ENCODE measurements around the gene MCC.

MCC gene

GRCh38 chr5:113145757-113146387 lies 342.4 kb downstream of the MCC start:
- H3K4me3 ChIP-seq (ENCODE audit: low read depth, low read length), result no peak overlapping the region
- TF ChIP-seq, protein P1, sequence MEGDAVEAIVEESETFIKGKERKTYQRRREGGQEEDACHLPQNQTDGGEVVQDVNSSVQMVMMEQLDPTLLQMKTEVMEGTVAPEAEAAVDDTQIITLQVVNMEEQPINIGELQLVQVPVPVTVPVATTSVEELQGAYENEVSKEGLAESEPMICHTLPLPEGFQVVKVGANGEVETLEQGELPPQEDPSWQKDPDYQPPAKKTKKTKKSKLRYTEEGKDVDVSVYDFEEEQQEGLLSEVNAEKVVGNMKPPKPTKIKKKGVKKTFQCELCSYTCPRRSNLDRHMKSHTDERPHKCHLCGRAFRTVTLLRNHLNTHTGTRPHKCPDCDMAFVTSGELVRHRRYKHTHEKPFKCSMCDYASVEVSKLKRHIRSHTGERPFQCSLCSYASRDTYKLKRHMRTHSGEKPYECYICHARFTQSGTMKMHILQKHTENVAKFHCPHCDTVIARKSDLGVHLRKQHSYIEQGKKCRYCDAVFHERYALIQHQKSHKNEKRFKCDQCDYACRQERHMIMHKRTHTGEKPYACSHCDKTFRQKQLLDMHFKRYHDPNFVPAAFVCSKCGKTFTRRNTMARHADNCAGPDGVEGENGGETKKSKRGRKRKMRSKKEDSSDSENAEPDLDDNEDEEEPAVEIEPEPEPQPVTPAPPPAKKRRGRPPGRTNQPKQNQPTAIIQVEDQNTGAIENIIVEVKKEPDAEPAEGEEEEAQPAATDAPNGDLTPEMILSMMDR (IDR thresholded peaks at IDR 0.05; ENCODE audit: borderline replicate concordance, insufficient read depth, low read depth, low read length), result no peak

GRCh38 chr5:113142186-113142585 lies 346.1 kb downstream of the MCC start:
- TF ChIP-seq, protein P1 (IDR thresholded peaks at IDR 0.05; ENCODE audit: borderline replicate concordance, insufficient read depth, low read depth, low read length), result no peak

DNA sequence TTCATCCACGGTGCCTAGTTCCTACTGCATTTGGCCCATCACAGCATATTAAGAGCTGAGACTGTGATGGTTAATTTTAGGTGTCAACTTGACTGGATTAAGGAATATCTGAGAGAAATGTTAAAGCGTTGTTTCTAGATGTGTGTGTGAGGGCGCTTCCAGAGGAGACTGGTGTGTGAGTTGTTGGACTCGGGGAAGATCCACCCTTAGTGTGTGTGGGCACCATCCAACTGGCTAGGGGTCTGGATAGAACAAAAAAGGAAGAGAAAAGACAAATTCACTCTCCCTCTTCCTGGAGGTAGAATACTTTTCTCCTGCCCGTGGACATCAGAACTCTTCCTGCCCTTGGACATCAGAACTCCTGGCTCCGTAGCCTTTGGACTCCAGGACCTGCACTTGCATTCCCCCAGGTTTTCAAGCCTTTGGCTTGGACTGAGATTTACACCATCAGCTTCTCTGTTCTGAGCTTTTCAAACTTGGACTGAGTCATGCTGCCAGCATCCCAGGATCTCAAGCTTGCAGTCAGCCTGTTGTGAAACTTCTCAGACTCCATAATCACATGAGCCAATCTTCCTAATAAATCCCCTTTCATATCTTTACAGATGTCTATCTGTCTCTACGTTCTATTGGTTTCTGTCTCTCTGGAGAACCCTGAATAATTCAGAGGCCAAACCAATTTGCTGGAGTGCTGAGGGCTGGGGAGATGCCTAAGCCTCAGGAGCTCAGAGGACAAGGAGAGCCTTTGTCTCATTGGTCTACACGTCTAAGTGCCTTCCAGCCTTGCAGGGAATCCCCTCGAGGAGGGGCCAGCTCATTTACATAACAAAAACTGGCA lies 347.2 kb downstream of the MCC start:
- no peak overlapping the region for H3K4me3 ChIP-seq (ENCODE audit: low read depth, low read length)

More at GRCh38 chr5:113142186-113142585, 346.1 kb downstream of the MCC start:
- no peak overlapping the region for H3K4me3 ChIP-seq (ENCODE audit: low read depth, low read length)

GRCh38 chr5:113133211-113133975 lies 354.9 kb downstream of the MCC start:
- TF ChIP-seq, protein P1 (IDR thresholded peaks at IDR 0.05; ENCODE audit: borderline replicate concordance, insufficient read depth, low read depth, low read length), result no peak

More for the DNA sequence above, 347.2 kb downstream of the MCC start:
- TF ChIP-seq, protein P1 (IDR thresholded peaks at IDR 0.05; ENCODE audit: borderline replicate concordance, insufficient read depth, low read depth, low read length), result no peak

DNA sequence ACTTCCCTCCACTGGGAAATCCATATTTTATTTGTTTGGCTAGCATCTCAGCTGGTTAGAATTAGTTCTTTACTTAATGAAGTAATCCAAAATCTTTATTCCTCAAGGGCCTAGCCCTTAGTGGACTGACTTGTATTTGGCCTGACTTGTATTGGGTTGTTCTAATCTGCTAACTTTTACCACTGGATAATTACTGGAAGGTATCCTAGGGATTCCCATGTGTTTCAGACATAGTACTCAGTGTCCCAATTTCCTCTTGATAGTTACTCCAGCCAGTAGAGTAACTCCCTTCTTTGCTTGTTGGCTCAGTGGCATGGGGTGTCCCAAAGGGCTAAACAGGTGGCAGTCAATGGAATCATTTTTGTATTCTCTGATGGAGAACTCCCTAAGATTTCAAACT lies 355.7 kb downstream of the MCC start:
- TF ChIP-seq, protein P1 (IDR thresholded peaks at IDR 0.05; ENCODE audit: borderline replicate concordance, insufficient read depth, low read depth, low read length), result no peak
- no peak overlapping the region for H3K4me3 ChIP-seq (ENCODE audit: low read depth, low read length)

More at GRCh38 chr5:113133211-113133975, 354.9 kb downstream of the MCC start:
- no peak overlapping the region for H3K4me3 ChIP-seq (ENCODE audit: low read depth, low read length)

GRCh38 chr5:113128641-113129330 lies 359.5 kb downstream of the MCC start:
- TF ChIP-seq, protein P1 (IDR thresholded peaks at IDR 0.05; ENCODE audit: borderline replicate concordance, insufficient read depth, low read depth, low read length), result no peak
- H3K4me3 ChIP-seq (ENCODE audit: low read depth, low read length), result no peak overlapping the region
